Neural cell (in vitro differentiated cells): ENCODE results near the gene DDX24. TPM values are rescaled to one million over a fixed set of nuclear protein-coding genes. Genes with fewer than 3 reads are reported as not detected.

Experiments used
- H2AFZ ChIP-seq: fragments of 200-600, 300-800 bp; sonication (generic), shearing (Covaris generic); 2 replicates; pipeline ENCODE4 v1.6.0; 2014; ENCODE audit warnings: low read depth, mild to moderate bottlenecking, antibody characterized with exemption, low read length, moderate library complexity
- H3F3A ChIP-seq: fragments of 200-600 bp; shearing (Covaris generic); 2 replicates; pipeline ENCODE4 v1.6.1; 2016; ENCODE audit warnings: mild to moderate bottlenecking, moderate library complexity, mixed read lengths, antibody characterized with exemption, low read length; ENCODE audit not compliant: insufficient read depth, poor library complexity, severe bottlenecking
- H3K27ac ChIP-seq: fragments of 200-600, 300-800 bp; sonication (generic), shearing (Covaris generic); 2 replicates; pipeline ENCODE4 v1.5.1; 2014; ENCODE audit warnings: mild to moderate bottlenecking, low read length, moderate library complexity
- H3K27me3 ChIP-seq: fragments of 300-800, 200-600 bp; sonication (generic), shearing (Covaris generic); 2 replicates; pipeline ENCODE4 v1.6.0; 2014; ENCODE audit warnings: mild to moderate bottlenecking, low read depth, low read length, moderate library complexity; ENCODE audit not compliant: insufficient read depth
- H3K36me3 ChIP-seq: fragments of 300-800, 200-600 bp; sonication (generic), shearing (Covaris generic); 2 replicates; pipeline ENCODE4 v1.5.1; 2014; ENCODE audit warnings: mild to moderate bottlenecking, antibody characterized with exemption, low read length, moderate library complexity; ENCODE audit not compliant: insufficient read depth
- H3K4me2 ChIP-seq: fragments of 300-800, 200-600 bp; sonication (generic), shearing (Covaris generic); 2 replicates; pipeline ENCODE4 v1.6.0; 2014; ENCODE audit warnings: mild to moderate bottlenecking, low read length
- H3K4me3 ChIP-seq: fragments of 300-800, 200-600 bp; sonication (generic), shearing (Covaris generic); 2 replicates; pipeline ENCODE4 v1.5.1; 2014; ENCODE audit warnings: mild to moderate bottlenecking, low read length, moderate library complexity
- H3K79me2 ChIP-seq: fragments of 200-600 bp; shearing (Covaris generic); replicated peaks from 2 replicates; pipeline ENCODE4 v1.6.0; 2014; ENCODE audit warnings: mild to moderate bottlenecking, low read length, moderate library complexity; ENCODE audit not compliant: insufficient read depth
- H3K9ac ChIP-seq: fragments of 300-800, 200-600 bp; sonication (generic), shearing (Covaris generic); 2 replicates; pipeline ENCODE4 v1.6.1; 2016; ENCODE audit warnings: mild to moderate bottlenecking, low read length, mixed read lengths
- H3K9me2 ChIP-seq: fragments of 200-600 bp; shearing (Covaris generic); 2 replicates; pipeline ENCODE4 v1.6.1; 2016; ENCODE audit warnings: mild to moderate bottlenecking, low read length, mixed read lengths; ENCODE audit not compliant: insufficient read depth
- H3K9me3 ChIP-seq: fragments of 200-600, 300-800 bp; sonication (generic), shearing (Covaris generic); 2 replicates; pipeline ENCODE4 v1.6.1; 2016; ENCODE audit warnings: mild to moderate bottlenecking, mixed run types, low read length, moderate library complexity, mixed read lengths
- H4K20me1 ChIP-seq: fragments of 200-600 bp; shearing (Covaris generic); 2 replicates; pipeline ENCODE4 v1.6.1; 2016; ENCODE audit warnings: mild to moderate bottlenecking, mixed run types; ENCODE audit not compliant: insufficient read depth
- CTCF ChIP-seq: fragments of 450-650 bp; IDR thresholded peaks from 2 replicates; pipeline ENCODE4 v1.5.1; 2014; ENCODE audit warnings: antibody characterized with exemption, mild to moderate bottlenecking, moderate library complexity; ENCODE audit not compliant: poor library complexity, severe bottlenecking
- EP300 ChIP-seq: fragments of 450-650 bp; conservative IDR thresholded peaks from 2 replicates; pipeline ENCODE4 v1.6.1; 2014; ENCODE audit warnings: antibody characterized with exemption, mild to moderate bottlenecking, moderate library complexity; ENCODE audit not compliant: poor library complexity, severe bottlenecking
- EZH2 ChIP-seq: fragments of 200-600, 300-800 bp; shearing (Covaris generic), sonication (generic); IDR thresholded peaks from 2 replicates; pipeline ENCODE4 v1.6.1; 2014; ENCODE audit warnings: antibody characterized with exemption, low read length, borderline replicate concordance, mild to moderate bottlenecking; ENCODE audit not compliant: insufficient read depth, poor library complexity, severe bottlenecking
- MXI1 ChIP-seq: fragments of 450-650 bp; conservative IDR thresholded peaks from 2 replicates; pipeline ENCODE4 v1.6.1; 2014; ENCODE audit warnings: antibody characterized with exemption, mild to moderate bottlenecking; ENCODE audit not compliant: poor library complexity, severe bottlenecking
- POLR2AphosphoS5 ChIP-seq: IDR thresholded peaks from 2 replicates; pipeline ENCODE4 v1.6.1; 2012
- RAD21 ChIP-seq: fragments of 450-650 bp; conservative IDR thresholded peaks from 2 replicates; pipeline ENCODE4 v1.6.1; 2014; ENCODE audit warnings: antibody characterized with exemption, mild to moderate bottlenecking, moderate library complexity
- REST ChIP-seq: IDR thresholded peaks from 2 replicates; pipeline ENCODE4 v1.6.1; 2012; ENCODE audit warnings: borderline replicate concordance
- SMC3 ChIP-seq: fragments of 450-650 bp; conservative IDR thresholded peaks from 2 replicates; pipeline ENCODE4 v1.6.1; 2014; ENCODE audit warnings: antibody characterized with exemption, mild to moderate bottlenecking, moderate library complexity; ENCODE audit not compliant: poor library complexity
- TAF1 ChIP-seq: IDR thresholded peaks from 2 replicates; pipeline ENCODE4 v1.6.1; 2012; ENCODE audit warnings: low read depth
- polyA plus RNA-seq: library from polyadenylated mRNA; depleted of rRNA; stranded (reverse); fragments of >200 nt; gene quantifications from 2 replicates; pipeline ENCODE4 v1.2.3, GENCODE V29; 2014

The DDX24 gene
- polyA plus RNA-seq, 1 donor from 2014 or later: 177 TPM

- TF ChIP-seq REST (no peak), RAD21 (no peak), EP300 (no peak), EZH2 (no peak), POLR2AphosphoS5 (no peak), MXI1 (no peak)
- Histone ChIP-seq H3K27ac (no peak overlapping the region), H3K9me2 (no peaks in the 10 kb centered on the region), H3K79me2 (no peaks in the 10 kb centered on the region), H3K4me2 (no peak overlapping the region), H3F3A (no peaks in the 10 kb centered on the region), H3K27me3 (no peaks in the 10 kb centered on the region), H4K20me1 (no peaks in the 10 kb centered on the region), H3K36me3 (no peaks in the 10 kb centered on the region), H3K4me3 (no peak overlapping the region), H3K9ac (no peak overlapping the region), H3K9me3 (no peaks in the 10 kb centered on the region), H2AFZ (no peak overlapping the region)
Measured at GRCh38 chr14:94038921-94039629, 41.9 kb downstream of the DDX24 start.

GRCh38 chr14:94038510-94038909 lies 42.5 kb downstream of the DDX24 start:
- H3K79me2 ChIP-seq: no peaks in the 10 kb centered on the region
- H3K36me3 ChIP-seq: no peaks in the 10 kb centered on the region
- H3K4me3 ChIP-seq: no peak overlapping the region
- H4K20me1 ChIP-seq: no peaks in the 10 kb centered on the region
- no peaks in the 10 kb centered on the region for H3F3A ChIP-seq
- TF ChIP-seq EP300: no peak
- TF ChIP-seq EZH2: no peak
- TF ChIP-seq SMC3: no peak
- TF ChIP-seq CTCF: no peak
- no peak for TF ChIP-seq POLR2AphosphoS5
- TF ChIP-seq REST: no peak
- TF ChIP-seq TAF1: no peak
- TF ChIP-seq MXI1: no peak
- no peak for TF ChIP-seq RAD21
- H3K9me3 ChIP-seq: no peaks in the 10 kb centered on the region
- no peaks in the 10 kb centered on the region for H3K27me3 ChIP-seq
- H3K9ac ChIP-seq: no peak overlapping the region
- H2AFZ ChIP-seq: no peak overlapping the region
- no peak overlapping the region for H3K4me2 ChIP-seq
- H3K9me2 ChIP-seq: no peaks in the 10 kb centered on the region
- H3K27ac ChIP-seq: no peak overlapping the region
